H9 (cell line): ENCODE results near the gene GDNF. TPM values are rescaled to one million over a fixed set of nuclear protein-coding genes. Genes with fewer than 3 reads are reported as not detected.

Source experiments
- DNase-seq: peaks from one replicate; pipeline ENCODE4 v3.0.0-alpha.2; 2017
- H2AFZ ChIP-seq: one replicate; pipeline ENCODE4 v1.6.1; 2013; ENCODE audit warnings: mild to moderate bottlenecking, low read length, control low read depth, moderate library complexity
- H2AK5ac ChIP-seq: 2 replicates; pipeline ENCODE4 v1.6.1; 2013; ENCODE audit warnings: low read length, control low read depth, mixed read lengths; ENCODE audit not compliant: insufficient read length
- H2BK120ac ChIP-seq: one replicate; pipeline ENCODE4 v1.6.1; 2013; ENCODE audit warnings: low read depth, mild to moderate bottlenecking, low read length, control low read depth, inconsistent platforms; ENCODE audit not compliant: poor library complexity, severe bottlenecking
- H2BK12ac ChIP-seq: 2 replicates; pipeline ENCODE4 v1.6.1; 2013; ENCODE audit warnings: low read length, control low read depth, mixed read lengths, low read depth; ENCODE audit not compliant: insufficient read length
- H2BK15ac ChIP-seq: 2 replicates; pipeline ENCODE4 v1.6.1; 2013; ENCODE audit warnings: low read depth, low read length, control low read depth
- H2BK20ac ChIP-seq: one replicate; pipeline ENCODE4 v1.6.1; 2013; ENCODE audit warnings: low read depth, mild to moderate bottlenecking, low read length, control low read depth, inconsistent platforms; ENCODE audit not compliant: poor library complexity, severe bottlenecking
- H2BK5ac ChIP-seq: 2 replicates; pipeline ENCODE4 v1.6.1; 2013; ENCODE audit warnings: low read length, control low read depth, mixed read lengths; ENCODE audit not compliant: insufficient read length
- H3K14ac ChIP-seq: 2 replicates; pipeline ENCODE4 v1.6.1; 2013; ENCODE audit warnings: low read length, control low read depth; ENCODE audit not compliant: insufficient read depth
- H3K18ac ChIP-seq: 2 replicates; pipeline ENCODE4 v1.6.1; 2013; ENCODE audit warnings: low read depth, mild to moderate bottlenecking, mixed read lengths, low read length, control low read depth; ENCODE audit not compliant: insufficient read length
- H3K23ac ChIP-seq: 2 replicates; pipeline ENCODE4 v1.6.1; 2013; ENCODE audit warnings: low read length, control low read depth, mixed read lengths, low read depth; ENCODE audit not compliant: insufficient read length
- H3K23me2 ChIP-seq: 2 replicates; pipeline ENCODE4 v1.6.1; 2013; ENCODE audit warnings: low read depth, mild to moderate bottlenecking, mixed read lengths, low read length, control low read depth; ENCODE audit not compliant: insufficient read length, poor library complexity, severe bottlenecking
- H3K27ac ChIP-seq: 2 replicates; pipeline ENCODE4 v1.5.1; 2013; ENCODE audit warnings: low read length, control low read depth, mixed read lengths, low read depth; ENCODE audit not compliant: insufficient read length
- H3K27me3 ChIP-seq: 2 replicates; pipeline ENCODE4 v1.6.1; 2013; ENCODE audit warnings: low read length, control low read depth, inconsistent platforms; ENCODE audit not compliant: insufficient read depth
- H3K4ac ChIP-seq: 2 replicates; pipeline ENCODE4 v1.6.1; 2013; ENCODE audit warnings: low read depth, mild to moderate bottlenecking, control low read depth, inconsistent platforms, low read length, moderate library complexity
- H3K4me1 ChIP-seq: 2 replicates; pipeline ENCODE4 v1.6.1; 2013; ENCODE audit warnings: low read length, control low read depth, inconsistent platforms; ENCODE audit not compliant: insufficient read depth
- H3K4me2 ChIP-seq: 2 replicates; pipeline ENCODE4 v1.6.1; 2013; ENCODE audit warnings: low read length, control low read depth, mixed read lengths; ENCODE audit not compliant: insufficient read length, insufficient read depth
- H3K56ac ChIP-seq: 2 replicates; pipeline ENCODE4 v1.6.1; 2013; ENCODE audit warnings: low read depth, mild to moderate bottlenecking, mixed read lengths, low read length, control low read depth; ENCODE audit not compliant: insufficient read length
- H3K79me1 ChIP-seq: 2 replicates; pipeline ENCODE4 v1.6.1; 2013; ENCODE audit warnings: low read depth, mild to moderate bottlenecking, moderate library complexity, low read length, control low read depth, inconsistent platforms; ENCODE audit not compliant: insufficient read depth, poor library complexity, severe bottlenecking
- H3K79me2 ChIP-seq: 2 replicates; pipeline ENCODE4 v1.6.1; 2013; ENCODE audit warnings: low read length, control low read depth, inconsistent platforms; ENCODE audit not compliant: insufficient read depth
- H3K9ac ChIP-seq: 2 replicates; pipeline ENCODE4 v1.6.1; 2013; ENCODE audit warnings: low read length, control low read depth, mixed read lengths; ENCODE audit not compliant: insufficient read length; ENCODE audit errors: extremely low read depth
- H3K9me3 ChIP-seq: one replicate; pipeline ENCODE4 v1.6.1; 2013; ENCODE audit warnings: low read depth, low read length, inconsistent platforms; ENCODE audit not compliant: control insufficient read depth
- H3T11ph ChIP-seq: one replicate; pipeline ENCODE4 v1.6.1; 2013; ENCODE audit warnings: mild to moderate bottlenecking, low read length, control low read depth, inconsistent platforms
- H4K20me1 ChIP-seq: one replicate; pipeline ENCODE4 v1.6.1; 2013; ENCODE audit not compliant: control insufficient read depth, insufficient read length, insufficient read depth
- H4K5ac ChIP-seq: 2 replicates; pipeline ENCODE4 v1.6.1; 2013; ENCODE audit warnings: low read depth, mild to moderate bottlenecking, mixed read lengths, low read length, control low read depth; ENCODE audit not compliant: insufficient read length
- H4K8ac ChIP-seq: replicated peaks from 2 replicates; pipeline ENCODE4 v1.6.1; 2013; ENCODE audit warnings: low read length, control low read depth, mixed read lengths, low read depth; ENCODE audit not compliant: insufficient read length
- H4K91ac ChIP-seq: 2 replicates; pipeline ENCODE4 v1.6.1; 2013; ENCODE audit warnings: low read depth, mild to moderate bottlenecking, moderate library complexity, mixed read lengths, low read length, control low read depth; ENCODE audit not compliant: insufficient read length
- H3K27ac Mint-ChIP-seq, 3 experiments: 2 replicates in 2 of 3; 3 replicates in 1 of 3; pipeline ENCODE4 v1.8.0; 2020 to 2021; ENCODE audit warnings: mixed read lengths in 3 of 3, mild to moderate bottlenecking in 1 of 3, moderate library complexity in 1 of 3
- H3K27me3 Mint-ChIP-seq: 2 replicates; pipeline ENCODE4 v1.8.0; 2021; ENCODE audit warnings: low read depth, mild to moderate bottlenecking, moderate library complexity, mixed read lengths
- H3K36me3 Mint-ChIP-seq, 3 experiments: 2 replicates in 2 of 3; 3 replicates in 1 of 3; pipeline ENCODE4 v1.8.0; 2020 to 2021; ENCODE audit warnings: low read depth in 3 of 3, mixed read lengths in 3 of 3; ENCODE audit not compliant: insufficient read depth in 1 of 3
- H3K4me1 Mint-ChIP-seq, 2 experiments: 2 replicates each; pipeline ENCODE4 v1.8.0; 2020; ENCODE audit warnings: mixed read lengths in 2 of 2
- H3K4me3 Mint-ChIP-seq, 2 experiments: 2 replicates in 1 of 2; 3 replicates in 1 of 2; pipeline ENCODE4 v1.8.0; 2020 to 2021; ENCODE audit warnings: mild to moderate bottlenecking in 2 of 2, mixed read lengths in 2 of 2, moderate library complexity in 1 of 2
- H3K9me3 Mint-ChIP-seq, 2 experiments: 2 replicates in 1 of 2; 3 replicates in 1 of 2; pipeline ENCODE4 v1.8.0; 2020; ENCODE audit warnings: mild to moderate bottlenecking in 2 of 2, mixed read lengths in 2 of 2, moderate library complexity in 1 of 2
- CTCF ChIP-seq: fragments of 200-600 bp; sonication (generic); conservative IDR thresholded peaks from 3 replicates; pipeline ENCODE4 v1.8.0; 2021; ENCODE audit warnings: antibody characterized with exemption, mild to moderate bottlenecking
- WGBS: extraction: QIAGEN DNeasy Blood & Tissue Kit; methylation state at CpG from one replicate; pipeline ENCODE4 v1.1.7; 2013; ENCODE audit warnings: missing lambda C conversion rate, low lambda C conversion rate, mixed read lengths; ENCODE audit not compliant: insufficient read length; ENCODE audit errors: extremely low coverage; 5-methylcytosine and 5-hydroxymethylcytosine counted together
- total RNA-seq: library from RNA; stranded (reverse); gene quantifications from 2 replicates; pipeline ENCODE4 v1.2.1, GENCODE V29; 2021

Gene GDNF
- total RNA-seq, 1 experiment from 2014 or later, result not detected

- H3K18ac ChIP-seq, result no peak overlapping the region
- H2AK5ac ChIP-seq, result no peak overlapping the region
- no peak overlapping the region for H2AFZ ChIP-seq
- H2BK15ac ChIP-seq, result no peak overlapping the region
- no peak overlapping the region for H3K4ac ChIP-seq
- no peaks in the 10 kb centered on the region; the same call in 1 of the 2 replicates for H3K4me1 ChIP-seq
- H4K91ac ChIP-seq, result no peak overlapping the region
- H3K79me1 ChIP-seq, result no peaks in the 10 kb centered on the region
- no peak overlapping the region for H2BK20ac ChIP-seq
- no peaks in the 10 kb centered on the region; a peak in 1 of 7 replicates for H3K36me3 Mint-ChIP-seq
- no peaks in the 10 kb centered on the region; the same call in 1 of the 2 replicates for H3K27me3 ChIP-seq
- H3K27ac ChIP-seq, result no peak overlapping the region
- H3K14ac ChIP-seq, result no peak overlapping the region
- H3K9me3 Mint-ChIP-seq, result no peaks in the 10 kb centered on the region
- no peak overlapping the region for H3K27ac Mint-ChIP-seq
- peaks cover 10% of the 10 kb centered on the region for H3K27me3 Mint-ChIP-seq
- no peak overlapping the region for H4K5ac ChIP-seq
- DNase-seq, result no peak
- no peaks in the 10 kb centered on the region for H3K79me2 ChIP-seq
- no peak overlapping the region for H3T11ph ChIP-seq
- no peak overlapping the region for H2BK12ac ChIP-seq
- H4K20me1 ChIP-seq, result no peaks in the 10 kb centered on the region
- H4K8ac ChIP-seq, result no peak overlapping the region
- H3K4me2 ChIP-seq, result no peak overlapping the region
- no peaks in the 10 kb centered on the region for H3K9me3 ChIP-seq
- no peaks in the 10 kb centered on the region for H3K23me2 ChIP-seq
- H2BK5ac ChIP-seq, result no peak overlapping the region
- H2BK120ac ChIP-seq, result no peak overlapping the region
- TF ChIP-seq CTCF, result no peak
- H3K23ac ChIP-seq, result no peak overlapping the region
- H3K4me3 Mint-ChIP-seq, result no peak overlapping the region
- H3K4me1 Mint-ChIP-seq, result no peaks in the 10 kb centered on the region
- no CpG with 5 or more reads among the region's 5 CpGs for WGBS
- H3K56ac ChIP-seq, result no peak overlapping the region
- no peak overlapping the region for H3K9ac ChIP-seq
Measured at GRCh38 chr5:37808945-37809344, 30.9 kb downstream of the GDNF start.
